Ishikawa (cell line): ENCODE measurements around the gene CPA3.

ENCODE experiments used
- CEBPB ChIP-seq: IDR thresholded peaks from 2 replicates; pipeline ENCODE4 v1.6.1; 2012
- CREB1 ChIP-seq: IDR thresholded peaks from 2 replicates; pipeline ENCODE4 v1.6.1; 2012; ENCODE audit warnings: low read depth
- EGR1 ChIP-seq: IDR thresholded peaks from 2 replicates; pipeline ENCODE4 v1.6.1; 2012
- EP300 ChIP-seq: IDR thresholded peaks from 2 replicates; pipeline ENCODE4 v1.6.1; 2012; ENCODE audit warnings: borderline replicate concordance
- MAX ChIP-seq: IDR thresholded peaks from 2 replicates; pipeline ENCODE4 v1.6.1; 2012
- NFIC ChIP-seq: IDR thresholded peaks from 2 replicates; pipeline ENCODE4 v1.6.1; 2012
- RAD21 ChIP-seq: IDR thresholded peaks from 2 replicates; pipeline ENCODE4 v1.6.1; 2012; ENCODE audit warnings: low read depth
- TAF1 ChIP-seq: IDR thresholded peaks from 2 replicates; pipeline ENCODE4 v1.6.1; 2012; ENCODE audit warnings: low read depth, mild to moderate bottlenecking
- TCF12 ChIP-seq: IDR thresholded peaks from 2 replicates; pipeline ENCODE4 v1.6.1; 2012; ENCODE audit warnings: low read depth
- TEAD4 ChIP-seq: IDR thresholded peaks from 2 replicates; pipeline ENCODE4 v1.6.1; 2012
- YY1 ChIP-seq: IDR thresholded peaks from 2 replicates; pipeline ENCODE4 v1.6.1; 2012; ENCODE audit warnings: low read depth
- TF ChIP-seq, protein P1 (sequence below): IDR thresholded peaks from 2 replicates; pipeline ENCODE4 v1.6.1; 2012; ENCODE audit warnings: low read depth, mild to moderate bottlenecking
- TF ChIP-seq, protein P2 (sequence below): IDR thresholded peaks from 2 replicates; pipeline ENCODE4 v1.6.1; 2012

DNA sequence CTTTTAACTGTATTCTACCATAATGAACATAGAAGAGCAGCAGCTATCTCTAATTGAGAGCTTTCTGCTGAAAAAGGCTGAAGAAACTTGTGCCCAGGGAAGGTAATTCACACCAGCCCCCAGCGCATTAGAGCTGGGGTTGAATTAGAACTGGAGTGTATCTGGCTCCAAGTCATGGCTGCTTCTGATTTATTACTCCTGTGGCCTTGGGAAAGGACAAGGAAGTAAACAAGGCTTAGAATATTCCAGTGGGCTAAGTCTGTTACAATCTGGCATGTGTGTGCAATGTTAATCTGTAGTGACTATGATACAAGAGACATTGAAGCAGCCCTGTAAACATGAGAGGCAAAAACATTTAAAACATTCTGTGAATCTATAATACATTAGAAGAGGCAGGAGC, 18.1 kb downstream of the CPA3 start:
- TF ChIP-seq NFIC (no peak), TEAD4 (no peak), EGR1 (no peak), RAD21 (no peak), MAX (no peak), TAF1 (no peak), EP300 (no peak), YY1 (no peak), CEBPB (no peak), TCF12 (no peak), CREB1 (no peak)
- TF ChIP-seq, protein P1, sequence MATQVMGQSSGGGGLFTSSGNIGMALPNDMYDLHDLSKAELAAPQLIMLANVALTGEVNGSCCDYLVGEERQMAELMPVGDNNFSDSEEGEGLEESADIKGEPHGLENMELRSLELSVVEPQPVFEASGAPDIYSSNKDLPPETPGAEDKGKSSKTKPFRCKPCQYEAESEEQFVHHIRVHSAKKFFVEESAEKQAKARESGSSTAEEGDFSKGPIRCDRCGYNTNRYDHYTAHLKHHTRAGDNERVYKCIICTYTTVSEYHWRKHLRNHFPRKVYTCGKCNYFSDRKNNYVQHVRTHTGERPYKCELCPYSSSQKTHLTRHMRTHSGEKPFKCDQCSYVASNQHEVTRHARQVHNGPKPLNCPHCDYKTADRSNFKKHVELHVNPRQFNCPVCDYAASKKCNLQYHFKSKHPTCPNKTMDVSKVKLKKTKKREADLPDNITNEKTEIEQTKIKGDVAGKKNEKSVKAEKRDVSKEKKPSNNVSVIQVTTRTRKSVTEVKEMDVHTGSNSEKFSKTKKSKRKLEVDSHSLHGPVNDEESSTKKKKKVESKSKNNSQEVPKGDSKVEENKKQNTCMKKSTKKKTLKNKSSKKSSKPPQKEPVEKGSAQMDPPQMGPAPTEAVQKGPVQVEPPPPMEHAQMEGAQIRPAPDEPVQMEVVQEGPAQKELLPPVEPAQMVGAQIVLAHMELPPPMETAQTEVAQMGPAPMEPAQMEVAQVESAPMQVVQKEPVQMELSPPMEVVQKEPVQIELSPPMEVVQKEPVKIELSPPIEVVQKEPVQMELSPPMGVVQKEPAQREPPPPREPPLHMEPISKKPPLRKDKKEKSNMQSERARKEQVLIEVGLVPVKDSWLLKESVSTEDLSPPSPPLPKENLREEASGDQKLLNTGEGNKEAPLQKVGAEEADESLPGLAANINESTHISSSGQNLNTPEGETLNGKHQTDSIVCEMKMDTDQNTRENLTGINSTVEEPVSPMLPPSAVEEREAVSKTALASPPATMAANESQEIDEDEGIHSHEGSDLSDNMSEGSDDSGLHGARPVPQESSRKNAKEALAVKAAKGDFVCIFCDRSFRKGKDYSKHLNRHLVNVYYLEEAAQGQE = no peak
- TF ChIP-seq, protein P2, sequence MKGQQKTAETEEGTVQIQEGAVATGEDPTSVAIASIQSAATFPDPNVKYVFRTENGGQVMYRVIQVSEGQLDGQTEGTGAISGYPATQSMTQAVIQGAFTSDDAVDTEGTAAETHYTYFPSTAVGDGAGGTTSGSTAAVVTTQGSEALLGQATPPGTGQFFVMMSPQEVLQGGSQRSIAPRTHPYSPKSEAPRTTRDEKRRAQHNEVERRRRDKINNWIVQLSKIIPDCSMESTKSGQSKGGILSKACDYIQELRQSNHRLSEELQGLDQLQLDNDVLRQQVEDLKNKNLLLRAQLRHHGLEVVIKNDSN = no peak
